HepG2 (cell line): ENCODE data around the gene MKRN3. TPM values are rescaled to one million over a fixed set of nuclear protein-coding genes. Genes with fewer than 3 reads are reported as not detected.
"Not testable (repeated sequence)": the region's sequence is repeated elsewhere in the genome, so short reads cannot be mapped to it uniquely, and the experiment has no call there.

Source experiments
- ATAC-seq: fragments of 200-7000 bp; cut with Tn5 transposase; 3 replicates; pipeline ENCODE4 v1.9.1; 2020; ENCODE audit warnings: mild to moderate bottlenecking, moderate library complexity
- BruUV-seq: library from RNA; stranded (reverse); fragments of 400-500 nt; replicated peaks from 2 replicates; lab custom pipeline; 2021; lab: Mats Ljungman, UMichigan
- CTCF ChIA-PET: fragments of 300-600 bp; formaldehyde crosslinking; extraction: SDS; loops from one replicate; lab custom pipeline; 2021; ENCODE audit warnings: low total read pairs, inconsistent platforms, low intra/inter-chr PET ratio; lab: Yijun Ruan, JAX
- POLR2A ChIA-PET: fragments of 350-600 bp; sonication (Branson Sonifier 250); formaldehyde crosslinking; loops from one replicate; lab custom pipeline; 2020; ENCODE audit warnings: antibody characterized with exemption, inconsistent platforms; lab: Yijun Ruan, JAX
- DNase-seq: peaks from one replicate; pipeline ENCODE4 v3.0.0-alpha.2; 2015; ENCODE audit warnings: low spot score
- FAIRE-seq: peaks from 3 replicates; lab custom pipeline; 2011; peaks lifted over from hg19 to GRCh38; lab: Jason Lieb, UNC
- H2AFZ ChIP-seq: one replicate; pipeline ENCODE4 v1.6.1; 2011; ENCODE audit warnings: low read length, inconsistent platforms
- H3K27ac ChIP-seq: fragments of 300-600 bp; 3 replicates; pipeline ENCODE4 v1.8.0; 2011; ENCODE audit warnings: mixed run types, mild to moderate bottlenecking, mixed read lengths, low read length, inconsistent platforms; ENCODE audit not compliant: insufficient read depth; ENCODE audit errors: extremely low read length
- H3K27me3 ChIP-seq, 2 experiments: fragments of 200-600 bp in 1 of 2; 2 replicates in 1 of 2; 3 replicates in 1 of 2; pipeline versions ENCODE4 v1.6.0 to v1.8.0; 2011; ENCODE audit warnings: low read length in 2 of 2, mild to moderate bottlenecking in 2 of 2, moderate library complexity in 2 of 2, inconsistent platforms in 1 of 2; ENCODE audit not compliant: insufficient read depth in 2 of 2, control insufficient read depth in 1 of 2
- H3K36me3 ChIP-seq, 2 experiments: fragments of 200-600 bp in 1 of 2; replicated peaks in 1 of 2; 2 replicates in 1 of 2; 3 replicates in 1 of 2; pipeline versions ENCODE4 v1.5.1 to v1.8.0; 2011; ENCODE audit warnings: low read length in 2 of 2, inconsistent platforms in 1 of 2; ENCODE audit not compliant: insufficient read depth in 2 of 2, control insufficient read depth in 1 of 2
- H3K4me1 ChIP-seq: 2 replicates; pipeline ENCODE4 v1.5.1; 2012; ENCODE audit warnings: low read length, inconsistent platforms; ENCODE audit not compliant: insufficient read depth
- H3K4me2 ChIP-seq: 2 replicates; pipeline ENCODE4 v1.6.0; 2011; ENCODE audit warnings: low read depth, low read length, inconsistent platforms
- H3K4me3 ChIP-seq, 3 experiments: fragments of 200-600 bp in 1 of 3; sonication (generic), shearing (Covaris generic) in 1 of 3; replicated peaks in 1 of 3; 2 replicates each; pipeline ENCODE4 v1.5.1; 2011 to 2016; ENCODE audit warnings: low read length in 3 of 3, inconsistent platforms in 2 of 3, low read depth in 2 of 3, mild to moderate bottlenecking in 2 of 3, control low read depth in 1 of 3, mixed read lengths in 1 of 3; ENCODE audit not compliant: insufficient read depth in 1 of 3
- H3K79me2 ChIP-seq: one replicate; pipeline ENCODE4 v1.6.1; 2011; ENCODE audit warnings: low read length, inconsistent platforms; ENCODE audit not compliant: insufficient read depth
- H3K9ac ChIP-seq: 2 replicates; pipeline ENCODE4 v1.6.0; 2011; ENCODE audit warnings: mild to moderate bottlenecking, low read depth, low read length, inconsistent platforms; ENCODE audit not compliant: insufficient read depth
- H3K9me3 ChIP-seq: 2 replicates; pipeline ENCODE4 v1.5.1; 2012; ENCODE audit warnings: mild to moderate bottlenecking, low read length
- H4K20me1 ChIP-seq: 2 replicates; pipeline ENCODE4 v1.6.0; 2011; ENCODE audit warnings: inconsistent platforms, mild to moderate bottlenecking, low read length, moderate library complexity; ENCODE audit not compliant: insufficient read depth
- ATF7-NPFF ChIP-seq: sonication (generic); formaldehyde crosslinking; IDR thresholded peaks from 2 replicates; pipeline ENCODE4 v1.8.1; 2023; ENCODE audit warnings: mild to moderate bottlenecking, low read depth, missing genetic modification reagents, moderate library complexity
- HCFC1 ChIP-seq: fragments of 150-350 bp; IDR thresholded peaks from 2 replicates; pipeline ENCODE4 v1.6.1; 2014; ENCODE audit warnings: low read depth, low read length
- HIVEP1 ChIP-seq: sonication (generic); formaldehyde crosslinking; IDR thresholded peaks from 2 replicates; pipeline ENCODE4 v1.4.0; 2020; ENCODE audit warnings: mild to moderate bottlenecking, missing genetic modification reagents
- NRL ChIP-seq: sonication (generic); formaldehyde crosslinking; IDR thresholded peaks from 2 replicates; pipeline ENCODE4 v1.5.0; 2020; ENCODE audit warnings: missing genetic modification reagents, mild to moderate bottlenecking, moderate library complexity, borderline replicate concordance
- ONECUT2 ChIP-seq: sonication (generic); formaldehyde crosslinking; IDR thresholded peaks from 2 replicates; pipeline ENCODE4 v1.4.0; 2020; ENCODE audit warnings: missing genetic modification reagents
- PHF5A ChIP-seq: IDR thresholded peaks from one replicate; pipeline ENCODE4 v1.6.1; 2018; ENCODE audit warnings: low read depth, missing genetic modification reagents; ENCODE audit not compliant: unreplicated experiment
- TBX3 ChIP-seq: fragments of 450-650 bp; IDR thresholded peaks from 2 replicates; pipeline ENCODE4 v1.6.1; 2017; ENCODE audit warnings: antibody characterized with exemption, mild to moderate bottlenecking, inconsistent platforms, borderline replicate concordance
- WGBS: methylation state at CpG from one replicate; pipeline ENCODE4 v1.1.6; 2017; ENCODE audit warnings: low lambda C conversion rate; 5-methylcytosine and 5-hydroxymethylcytosine counted together
- in situ Hi-C: cut with HindIII; loops from 2 replicates; pipeline ENCODE4 v1.10.0; 2017; ENCODE audit warnings: low pct_unique_long_range_greater_than_20kb; ENCODE audit not compliant: extremely low pct_ligation_motif_present
- intact Hi-C: fragments of 100-400 bp; cut with micrococcal nuclease; formaldehyde crosslinking; loops from one replicate; pipeline ENCODE4 v1.10.0; 2022; ENCODE audit not compliant: unreplicated experiment
- polyA plus RNA-seq, 8 experiments: library from polyadenylated mRNA; depleted of rRNA in 3 of 8; stranded (reverse) in 7 of 8; unstranded in 1 of 8; fragments of >200 nt; fragmentation: Illumina TruSeq in 4 of 8; extraction: Trizol in 4 of 8; gene quantifications; 2 replicates each; pipeline versions ENCODE4 v1.2.1 to v1.2.3, GENCODE V29; 2011 to 2016; ENCODE audit warnings: low read depth in 4 of 8, missing spikeins in 1 of 8, mixed read lengths in 1 of 8; ENCODE audit not compliant: insufficient read depth in 1 of 8
- total RNA-seq, 5 experiments: library from RNA; depleted of rRNA; stranded (reverse); fragments of >200 nt; fragmentation: Illumina TruSeq; extraction: Trizol; gene quantifications; 2 replicates each; pipeline ENCODE4 v1.2.3, GENCODE V29; 2016; ENCODE audit warnings: low read depth in 1 of 5
- TF ChIP-seq, protein P1 (sequence below): sonication (generic); formaldehyde crosslinking; IDR thresholded peaks from 2 replicates; pipeline ENCODE4 v1.5.0; 2020; ENCODE audit warnings: missing genetic modification reagents
- TF ChIP-seq, protein P2 (sequence below): sonication (generic); formaldehyde crosslinking; IDR thresholded peaks from 2 replicates; pipeline ENCODE4 v1.8.0; 2022; ENCODE audit warnings: mild to moderate bottlenecking, missing genetic modification reagents, borderline replicate concordance
- TF ChIP-seq, protein P3 (sequence below): sonication (generic); formaldehyde crosslinking; IDR thresholded peaks from 2 replicates; pipeline ENCODE4 v1.8.0; 2022; ENCODE audit warnings: missing genetic modification reagents, mild to moderate bottlenecking, borderline replicate concordance
- TF ChIP-seq, protein P4 (sequence below): sonication (generic); formaldehyde crosslinking; IDR thresholded peaks from 2 replicates; pipeline ENCODE4 v1.5.0; 2020; ENCODE audit warnings: missing genetic modification reagents

The MKRN3 gene
- total and polyA plus RNA-seq, 2 of the 13 experiments (the other 11 are each of a cell fraction or from before 2014, with no cell fraction given) = 2.4 to 5.2 TPM

DNA sequence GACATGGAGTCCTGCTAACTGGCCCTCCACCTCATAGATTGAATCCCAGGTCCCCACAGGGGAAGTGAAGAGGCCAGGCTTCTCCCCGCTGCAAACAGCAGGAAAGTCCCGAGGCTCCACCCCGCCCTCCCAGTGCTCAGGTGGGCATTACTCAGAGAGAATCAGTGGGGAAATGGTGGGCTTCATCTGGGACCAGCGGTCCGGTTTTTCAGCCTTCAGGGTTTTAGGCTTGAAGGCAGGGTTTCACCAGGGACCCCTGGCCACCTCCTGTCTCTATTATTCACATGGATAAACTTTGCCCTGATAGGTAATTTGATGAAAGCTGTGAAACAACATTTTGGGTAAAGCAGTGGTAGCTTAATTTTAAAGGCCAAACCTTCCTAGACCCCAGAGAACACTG lies 31.3 kb downstream of the MKRN3 start (continued):
- TF ChIP-seq, protein P1, sequence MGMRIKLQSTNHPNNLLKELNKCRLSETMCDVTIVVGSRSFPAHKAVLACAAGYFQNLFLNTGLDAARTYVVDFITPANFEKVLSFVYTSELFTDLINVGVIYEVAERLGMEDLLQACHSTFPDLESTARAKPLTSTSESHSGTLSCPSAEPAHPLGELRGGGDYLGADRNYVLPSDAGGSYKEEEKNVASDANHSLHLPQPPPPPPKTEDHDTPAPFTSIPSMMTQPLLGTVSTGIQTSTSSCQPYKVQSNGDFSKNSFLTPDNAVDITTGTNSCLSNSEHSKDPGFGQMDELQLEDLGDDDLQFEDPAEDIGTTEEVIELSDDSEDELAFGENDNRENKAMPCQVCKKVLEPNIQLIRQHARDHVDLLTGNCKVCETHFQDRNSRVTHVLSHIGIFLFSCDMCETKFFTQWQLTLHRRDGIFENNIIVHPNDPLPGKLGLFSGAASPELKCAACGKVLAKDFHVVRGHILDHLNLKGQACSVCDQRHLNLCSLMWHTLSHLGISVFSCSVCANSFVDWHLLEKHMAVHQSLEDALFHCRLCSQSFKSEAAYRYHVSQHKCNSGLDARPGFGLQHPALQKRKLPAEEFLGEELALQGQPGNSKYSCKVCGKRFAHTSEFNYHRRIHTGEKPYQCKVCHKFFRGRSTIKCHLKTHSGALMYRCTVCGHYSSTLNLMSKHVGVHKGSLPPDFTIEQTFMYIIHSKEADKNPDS (CRISPR knock-in tag) = no peak

DNA sequence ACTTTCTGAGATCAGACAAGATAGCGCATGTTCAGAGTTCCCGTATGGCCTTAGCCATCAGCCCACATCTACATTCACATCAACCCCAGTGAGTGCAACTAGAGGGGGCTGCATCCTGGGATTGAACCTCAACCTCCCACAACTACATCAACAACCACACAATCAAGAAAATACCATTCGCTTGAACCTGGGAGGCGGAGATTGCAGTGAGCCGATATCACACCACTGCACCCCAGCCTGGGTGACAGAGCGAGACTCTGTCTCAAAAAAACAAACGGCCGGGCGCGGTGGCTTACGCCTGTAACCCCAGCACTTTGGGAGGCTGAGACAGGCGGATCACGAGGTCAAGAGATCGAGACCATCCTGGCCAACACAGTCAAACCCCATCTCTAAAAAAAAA lies 31.8 kb downstream of the MKRN3 start:
- BruUV-seq, H3K27ac ChIP-seq, H3K9ac ChIP-seq, H3K9me3 ChIP-seq, CTCF ChIA-PET, FAIRE-seq, H3K4me3 ChIP-seq, H3K4me1 ChIP-seq, H3K27me3 ChIP-seq, in situ Hi-C loops, H4K20me1 ChIP-seq, H2AFZ ChIP-seq, ATAC-seq, H3K36me3 ChIP-seq, H3K4me2 ChIP-seq, POLR2A ChIA-PET, DNase-seq, H3K79me2 ChIP-seq: not testable (repeated sequence)
- 57% methylated on average over 9 of the region's 14 CpGs for WGBS
- intact Hi-C loops = loop anchor here (10.0 kb wide), 1 partner anchor 62 kb away; no protein-coding TSS in a partner anchor

DNA sequence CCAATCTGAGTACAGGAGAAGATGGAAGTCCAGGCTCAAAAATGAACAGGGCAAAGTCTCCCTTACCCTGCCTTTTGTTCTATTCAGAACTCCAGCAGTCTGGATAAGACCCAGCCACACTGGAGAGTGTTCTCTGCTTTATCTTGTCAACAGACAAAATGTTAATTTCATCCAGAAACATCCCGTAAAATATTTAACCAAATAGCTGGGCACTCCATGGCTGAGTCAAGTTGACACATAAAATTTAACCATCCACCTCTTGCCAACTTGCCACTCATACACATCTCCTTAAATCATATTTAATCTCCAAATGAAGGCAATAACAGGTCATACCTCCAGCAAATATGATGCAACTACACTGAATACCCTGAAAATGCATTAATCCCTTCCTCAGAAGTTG lies 33.6 kb downstream of the MKRN3 start:
- Histone ChIP-seq H3K27me3 (no peaks in the 10 kb centered on the region), H3K9ac (no peak overlapping the region), H4K20me1 (no peaks in the 10 kb centered on the region), H2AFZ (no peak overlapping the region), H3K4me1 (no peaks in the 10 kb centered on the region), H3K27ac (no peak overlapping the region), H3K9me3 (no peaks in the 10 kb centered on the region), H3K4me3 (no peak overlapping the region), H3K79me2 (no peaks in the 10 kb centered on the region), H3K4me2 (no peak overlapping the region), H3K36me3 (no peaks in the 10 kb centered on the region)
- no peak for FAIRE-seq
- no TSS peak for BruUV-seq
- intact Hi-C loops (loop anchor here (10.0 kb wide), 1 partner anchor 64 kb away; no protein-coding TSS in a partner anchor), in situ Hi-C loops (no loop called here)
- 29% methylated on average over 1 of the region's 1 CpG for WGBS
- DNase-seq = no peak
- ChIA-PET POLR2A (no interaction called here), CTCF (no interaction called here)
- no peak for ATAC-seq
- no peak for TF ChIP-seq HCFC1
- no peak for TF ChIP-seq ONECUT2
- TF ChIP-seq HIVEP1 (CRISPR knock-in tag) = no peak
- TF ChIP-seq NRL (CRISPR knock-in tag) = no peak
- TF ChIP-seq TBX3 = no peak
- TF ChIP-seq, protein P2, sequence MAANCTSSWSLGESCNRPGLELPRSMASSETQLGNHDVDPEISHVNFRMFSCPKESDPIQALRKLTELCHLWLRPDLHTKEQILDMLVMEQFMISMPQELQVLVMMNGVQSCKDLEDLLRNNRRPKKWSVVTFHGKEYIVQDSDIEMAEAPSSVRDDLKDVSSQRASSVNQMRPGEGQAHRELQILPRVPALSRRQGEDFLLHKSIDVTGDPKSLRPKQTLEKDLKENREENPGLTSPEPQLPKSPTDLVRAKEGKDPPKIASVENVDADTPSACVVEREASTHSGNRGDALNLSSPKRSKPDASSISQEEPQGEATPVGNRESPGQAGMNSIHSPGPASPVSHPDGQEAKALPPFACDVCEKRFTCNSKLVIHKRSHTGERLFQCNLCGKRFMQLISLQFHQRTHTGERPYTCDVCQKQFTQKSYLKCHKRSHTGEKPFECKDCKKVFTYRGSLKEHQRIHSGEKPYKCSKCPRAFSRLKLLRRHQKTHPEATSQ = no peak
- no peak for TF ChIP-seq PHF5A (CRISPR knock-in tag)
- no peak for TF ChIP-seq ATF7-NPFF
- TF ChIP-seq, protein P3, sequence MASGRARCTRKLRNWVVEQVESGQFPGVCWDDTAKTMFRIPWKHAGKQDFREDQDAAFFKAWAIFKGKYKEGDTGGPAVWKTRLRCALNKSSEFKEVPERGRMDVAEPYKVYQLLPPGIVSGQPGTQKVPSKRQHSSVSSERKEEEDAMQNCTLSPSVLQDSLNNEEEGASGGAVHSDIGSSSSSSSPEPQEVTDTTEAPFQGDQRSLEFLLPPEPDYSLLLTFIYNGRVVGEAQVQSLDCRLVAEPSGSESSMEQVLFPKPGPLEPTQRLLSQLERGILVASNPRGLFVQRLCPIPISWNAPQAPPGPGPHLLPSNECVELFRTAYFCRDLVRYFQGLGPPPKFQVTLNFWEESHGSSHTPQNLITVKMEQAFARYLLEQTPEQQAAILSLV (CRISPR knock-in tag) = no peak
- TF ChIP-seq, protein P4, sequence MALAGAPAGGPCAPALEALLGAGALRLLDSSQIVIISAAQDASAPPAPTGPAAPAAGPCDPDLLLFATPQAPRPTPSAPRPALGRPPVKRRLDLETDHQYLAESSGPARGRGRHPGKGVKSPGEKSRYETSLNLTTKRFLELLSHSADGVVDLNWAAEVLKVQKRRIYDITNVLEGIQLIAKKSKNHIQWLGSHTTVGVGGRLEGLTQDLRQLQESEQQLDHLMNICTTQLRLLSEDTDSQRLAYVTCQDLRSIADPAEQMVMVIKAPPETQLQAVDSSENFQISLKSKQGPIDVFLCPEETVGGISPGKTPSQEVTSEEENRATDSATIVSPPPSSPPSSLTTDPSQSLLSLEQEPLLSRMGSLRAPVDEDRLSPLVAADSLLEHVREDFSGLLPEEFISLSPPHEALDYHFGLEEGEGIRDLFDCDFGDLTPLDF (CRISPR knock-in tag) = no peak
